ENCODE measurements around the gene PISD.
A peak's percentile ranks its signal among the peaks of the same experiment; 100 is the strongest.
"Not testable (repeated sequence)": the region's sequence is repeated elsewhere in the genome, so short reads cannot be mapped to it uniquely, and the experiment has no call there.

PISD gene

DNA sequence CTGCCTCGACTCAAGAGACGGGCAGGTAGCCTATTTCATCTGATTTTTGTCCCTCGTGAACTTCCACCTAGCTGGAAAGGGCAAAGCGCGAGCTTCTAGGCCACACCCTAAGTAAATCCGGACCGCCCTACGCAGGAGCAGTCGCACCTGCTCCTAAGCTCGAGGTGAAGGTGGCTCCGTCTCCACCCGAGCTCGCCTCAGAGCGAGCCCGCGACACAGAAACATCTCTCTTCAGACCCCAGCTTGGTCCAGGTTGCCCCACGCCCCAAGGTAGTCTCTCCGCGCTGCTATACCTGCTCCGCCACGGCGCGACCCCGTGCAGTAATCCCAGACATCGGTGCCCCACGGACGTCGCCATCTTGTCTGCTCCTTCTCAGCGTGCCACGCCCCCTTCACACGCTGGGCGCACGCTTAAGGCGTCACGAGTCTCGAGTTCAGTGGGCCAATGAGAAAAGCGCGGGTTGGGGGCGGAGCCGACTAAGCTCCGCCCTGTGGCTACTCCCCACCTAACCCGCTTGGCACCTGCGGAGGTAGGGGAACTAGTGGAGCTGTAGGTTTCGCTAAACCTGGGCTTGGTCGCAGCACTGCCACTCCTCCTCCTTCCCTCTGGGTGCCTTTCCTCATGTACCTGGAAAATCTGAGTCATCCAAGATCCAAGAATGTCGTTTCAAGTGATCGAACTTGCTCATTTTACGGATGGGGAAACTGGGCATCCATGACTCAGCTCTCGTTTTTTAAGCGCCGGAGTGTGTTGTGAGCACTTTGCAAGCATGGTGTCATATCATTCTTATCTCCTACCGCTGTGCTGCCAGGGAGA, at the start of gene PISD:
TSS of gene PISD (minus strand) at position 365 of the 817 bp plus-strand sequence. CDS start at position 358, 7 bp downstream.
- H3K4me3 ChIP-seq (ENCODE audit: low read depth, low read length): peak within 1 kb of the TSS; percentile 85
- TF ChIP-seq, protein P1, sequence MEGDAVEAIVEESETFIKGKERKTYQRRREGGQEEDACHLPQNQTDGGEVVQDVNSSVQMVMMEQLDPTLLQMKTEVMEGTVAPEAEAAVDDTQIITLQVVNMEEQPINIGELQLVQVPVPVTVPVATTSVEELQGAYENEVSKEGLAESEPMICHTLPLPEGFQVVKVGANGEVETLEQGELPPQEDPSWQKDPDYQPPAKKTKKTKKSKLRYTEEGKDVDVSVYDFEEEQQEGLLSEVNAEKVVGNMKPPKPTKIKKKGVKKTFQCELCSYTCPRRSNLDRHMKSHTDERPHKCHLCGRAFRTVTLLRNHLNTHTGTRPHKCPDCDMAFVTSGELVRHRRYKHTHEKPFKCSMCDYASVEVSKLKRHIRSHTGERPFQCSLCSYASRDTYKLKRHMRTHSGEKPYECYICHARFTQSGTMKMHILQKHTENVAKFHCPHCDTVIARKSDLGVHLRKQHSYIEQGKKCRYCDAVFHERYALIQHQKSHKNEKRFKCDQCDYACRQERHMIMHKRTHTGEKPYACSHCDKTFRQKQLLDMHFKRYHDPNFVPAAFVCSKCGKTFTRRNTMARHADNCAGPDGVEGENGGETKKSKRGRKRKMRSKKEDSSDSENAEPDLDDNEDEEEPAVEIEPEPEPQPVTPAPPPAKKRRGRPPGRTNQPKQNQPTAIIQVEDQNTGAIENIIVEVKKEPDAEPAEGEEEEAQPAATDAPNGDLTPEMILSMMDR (IDR thresholded peaks at IDR 0.05; ENCODE audit: low read depth, low read length): no peak

DNA sequence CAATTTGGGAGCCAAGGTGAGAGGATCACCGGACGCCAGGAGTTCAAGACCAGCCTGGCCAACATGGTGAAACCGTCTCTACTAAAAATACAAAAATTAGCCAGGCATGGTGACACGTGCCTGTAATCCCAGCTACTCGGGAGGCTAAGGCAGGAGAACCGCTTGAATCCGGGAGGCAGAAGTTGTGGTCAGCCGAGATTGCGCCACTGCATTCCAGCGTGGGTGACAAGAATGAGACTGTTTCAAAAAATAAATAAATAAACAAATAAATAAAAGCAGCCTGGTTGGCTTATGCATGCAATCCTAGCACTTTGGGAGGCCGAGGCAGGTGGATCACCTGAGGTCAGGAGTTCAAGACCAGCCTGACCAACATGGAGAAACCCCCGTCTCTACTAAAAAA, 49.2 kb upstream of the PISD start:
- not testable (repeated sequence) for H3K4me3 ChIP-seq (ENCODE audit: low read depth, low read length)

DNA sequence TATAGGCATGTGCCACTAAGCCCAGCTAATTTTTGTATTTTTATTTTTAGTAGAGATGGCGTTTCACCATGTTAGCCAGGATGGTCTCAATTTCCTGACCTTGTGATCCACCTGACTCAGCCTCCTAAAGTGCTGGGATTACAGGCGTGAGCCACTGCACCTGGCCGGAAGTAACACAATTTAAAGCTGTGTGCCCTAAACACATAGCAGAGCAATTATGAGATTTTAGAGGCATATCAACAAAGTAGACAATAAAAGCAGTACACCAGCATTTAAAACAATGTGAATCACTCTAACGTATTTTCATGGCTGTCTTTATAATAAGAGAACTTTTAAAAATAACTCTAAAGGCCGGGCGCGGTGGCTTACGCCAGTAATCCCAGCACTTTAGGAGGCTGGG, 45.5 kb upstream of the PISD start:
- H3K4me3 ChIP-seq (ENCODE audit: low read depth, low read length): no peak overlapping the region
- TF ChIP-seq, protein P1 (IDR thresholded peaks at IDR 0.05; ENCODE audit: low read depth, low read length): no peak

DNA sequence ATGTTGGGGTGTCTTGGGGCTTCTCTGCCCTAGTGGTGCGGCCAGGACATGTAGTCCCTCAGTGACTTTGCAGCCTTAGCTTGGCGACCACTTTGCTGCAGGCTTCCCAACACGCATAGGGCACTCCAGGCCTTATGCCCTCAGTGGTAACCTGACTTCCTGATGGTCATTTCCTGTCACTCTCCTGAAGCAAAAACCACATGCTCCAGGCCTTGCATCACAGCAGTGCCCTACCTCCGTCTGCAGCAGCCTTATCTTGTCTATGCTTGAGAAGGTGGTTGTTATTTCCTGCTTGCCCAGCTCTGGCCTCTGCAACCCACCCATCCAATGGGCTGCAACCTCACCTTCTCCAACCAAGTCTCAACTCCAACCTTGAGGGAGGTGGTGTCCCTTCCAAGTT, 33.4 kb upstream of the PISD start:
- H3K4me3 ChIP-seq (ENCODE audit: low read depth, low read length): no peak overlapping the region
- TF ChIP-seq, protein P1 (IDR thresholded peaks at IDR 0.05; ENCODE audit: low read depth, low read length): no peak

DNA sequence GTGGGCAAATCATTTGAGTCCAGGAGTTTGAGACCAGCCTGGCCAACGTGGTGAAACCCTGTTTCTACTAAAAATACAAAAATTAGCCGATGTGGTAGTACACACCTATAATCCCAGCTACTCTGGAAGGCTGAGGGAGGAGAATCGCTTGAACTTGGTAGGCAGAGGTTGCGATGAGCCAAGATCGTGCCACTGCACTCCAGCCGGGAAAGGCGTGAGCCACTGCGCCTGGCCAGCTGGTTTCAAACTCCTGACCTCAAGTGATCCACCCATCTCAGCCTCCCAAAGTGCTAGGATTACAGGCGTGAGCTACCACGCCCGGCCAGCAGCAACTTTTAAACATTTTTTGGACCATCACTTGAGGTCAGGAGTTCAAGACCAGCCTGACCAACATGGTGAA, 32.0 kb upstream of the PISD start:
- H3K4me3 ChIP-seq (ENCODE audit: low read depth, low read length): not testable (repeated sequence)

DNA sequence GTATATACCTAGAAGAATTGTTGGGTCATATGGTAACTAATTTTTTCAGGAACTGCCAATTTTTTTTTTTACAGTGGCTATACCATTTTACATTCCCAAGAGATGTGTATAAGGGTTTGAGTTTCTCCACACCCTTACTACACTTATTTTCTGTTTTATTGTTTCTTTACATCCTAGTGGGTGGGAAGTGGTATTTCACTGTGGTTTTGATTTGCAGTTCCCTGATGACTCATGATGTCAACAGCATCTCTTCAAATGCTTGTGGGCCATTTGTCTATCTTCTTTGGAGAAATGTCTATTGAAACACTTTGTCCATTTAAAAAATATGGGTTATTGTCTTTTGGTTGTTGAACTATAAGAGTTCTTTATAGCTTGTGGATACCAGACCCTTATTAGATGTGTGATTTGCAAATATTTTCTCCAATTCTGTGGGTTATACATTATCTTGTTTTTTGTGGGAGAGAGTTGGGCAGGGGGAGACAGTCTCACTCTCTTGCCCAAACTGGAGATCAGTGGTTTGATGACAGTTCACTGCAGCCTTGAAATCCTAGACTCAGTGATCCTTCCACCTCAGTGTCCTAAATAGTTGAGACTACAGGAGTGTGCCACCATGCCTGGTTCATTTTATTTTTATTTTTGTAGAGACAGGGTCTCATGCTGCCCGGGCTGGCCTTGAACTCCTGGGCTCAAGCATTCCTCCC, 30.3 kb upstream of the PISD start:
- no peak overlapping the region for H3K4me3 ChIP-seq (ENCODE audit: low read depth, low read length)
- TF ChIP-seq, protein P1 (IDR thresholded peaks at IDR 0.05; ENCODE audit: low read depth, low read length): no peak

DNA sequence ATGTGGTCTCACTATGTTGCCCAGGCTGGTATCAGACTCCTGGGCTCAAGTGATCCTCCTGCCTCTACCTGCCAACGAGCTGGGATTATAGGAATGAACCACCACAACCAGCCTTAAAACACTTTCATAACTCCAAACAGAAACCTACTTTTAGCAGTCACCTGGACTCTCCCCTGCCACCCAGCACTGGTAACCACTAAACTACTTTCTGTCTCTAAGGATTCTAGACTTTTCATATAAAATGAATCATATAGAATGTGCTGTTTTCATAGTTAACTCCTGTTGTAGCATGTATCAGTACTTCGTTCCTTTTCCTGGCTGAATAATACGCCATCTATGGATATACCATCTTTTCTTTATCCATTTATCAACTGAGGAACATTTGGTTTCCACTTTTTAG, 29.4 kb upstream of the PISD start:
- no peak overlapping the region for H3K4me3 ChIP-seq (ENCODE audit: low read depth, low read length)
- TF ChIP-seq, protein P1 (IDR thresholded peaks at IDR 0.05; ENCODE audit: low read depth, low read length): no peak
